ENCODE measurements around the gene NPM3.
"Not testable (repeated sequence)": the region's sequence is repeated elsewhere in the genome, so short reads cannot be mapped to it uniquely, and the experiment has no call there.

The NPM3 gene

DNA sequence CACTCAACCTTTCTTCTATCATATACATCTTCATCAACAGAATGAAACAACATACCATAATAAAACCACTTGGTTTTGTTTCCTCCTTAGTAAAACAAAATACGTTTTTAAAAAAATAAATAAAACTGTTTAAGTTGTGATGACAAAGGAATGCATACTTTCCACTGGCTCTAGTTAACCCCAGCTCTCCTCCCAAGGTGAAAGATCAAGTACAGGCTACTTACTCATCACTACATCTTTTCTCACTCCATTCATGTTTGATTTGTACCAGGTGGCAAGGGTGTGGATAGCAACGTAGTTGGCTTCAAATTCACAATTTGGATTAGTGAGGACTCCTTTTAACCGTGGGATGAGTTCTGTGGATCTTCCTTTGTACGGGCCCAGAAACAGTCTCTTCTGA lies 20.3 kb upstream of the NPM3 start:
- no peak for DNase-seq

DNA sequence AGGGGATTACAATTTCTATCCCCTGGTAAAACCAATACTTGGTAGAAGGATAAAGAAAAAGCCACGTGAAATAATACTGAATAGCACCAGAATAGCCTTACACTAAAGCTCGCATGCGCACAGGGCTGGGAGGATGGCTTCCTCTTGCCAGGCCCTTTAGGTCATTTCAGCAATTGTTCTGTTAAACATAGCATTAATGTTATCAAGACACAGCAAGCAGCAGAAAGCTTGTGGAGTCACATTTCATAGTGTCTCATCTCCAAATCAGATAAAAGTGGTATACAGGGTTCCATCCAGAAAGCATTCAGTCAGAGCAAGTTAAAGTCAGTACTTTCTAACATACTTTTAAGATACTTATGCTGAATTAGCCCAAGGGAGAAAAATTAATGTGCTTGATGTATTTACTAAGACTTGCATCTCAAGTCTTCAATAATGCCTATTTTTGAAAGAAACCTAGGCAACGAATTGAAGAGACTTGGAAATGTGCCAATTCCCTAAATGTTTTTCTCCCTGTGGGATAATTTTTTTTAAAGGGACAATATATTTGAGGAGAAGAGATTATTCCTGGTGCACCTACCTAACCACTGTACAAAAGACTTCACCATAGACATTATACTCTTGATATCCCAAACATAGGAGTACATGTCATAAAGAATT lies 14.3 kb upstream of the NPM3 start:
- no peak for DNase-seq

DNA sequence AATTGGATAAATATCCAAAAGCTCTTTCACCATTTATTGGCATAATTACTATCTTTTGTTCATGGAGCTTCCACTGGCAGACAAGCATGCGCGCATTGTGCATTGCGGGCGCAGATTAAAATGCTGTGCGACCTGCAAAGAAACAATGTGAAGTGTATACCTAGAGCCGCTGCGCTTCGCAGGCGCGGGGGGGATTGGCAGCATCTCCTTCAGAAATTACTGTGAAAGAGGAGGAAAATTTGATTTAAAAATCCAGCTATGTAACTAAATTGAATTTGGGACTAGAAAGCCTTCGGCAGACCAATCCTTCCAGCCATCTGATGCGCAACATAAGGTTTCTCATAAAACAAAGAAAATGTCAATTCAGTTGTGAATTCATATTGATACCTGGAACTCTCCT lies 10.3 kb upstream of the NPM3 start:
- DNase-seq, result no peak

DNA sequence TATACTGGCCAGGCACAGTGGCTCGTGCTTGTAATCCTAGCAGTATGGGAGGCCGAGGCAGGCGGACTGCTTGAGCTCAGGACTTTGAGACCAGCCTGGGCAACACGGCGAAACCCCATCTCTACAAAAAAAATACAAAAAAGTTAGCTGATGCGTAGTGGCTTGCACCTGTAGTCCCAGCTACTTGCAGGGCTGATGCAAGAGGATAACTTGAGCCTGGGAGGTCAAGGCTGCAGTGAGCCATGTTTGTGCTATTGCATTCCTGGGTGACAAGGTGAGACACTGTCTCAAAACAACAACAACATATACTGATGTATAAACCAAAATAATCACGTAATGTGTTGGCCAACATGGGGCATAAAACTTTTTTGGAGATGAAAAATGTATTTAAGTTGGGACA lies 6.4 kb upstream of the NPM3 start:
- no peak for DNase-seq

DNA sequence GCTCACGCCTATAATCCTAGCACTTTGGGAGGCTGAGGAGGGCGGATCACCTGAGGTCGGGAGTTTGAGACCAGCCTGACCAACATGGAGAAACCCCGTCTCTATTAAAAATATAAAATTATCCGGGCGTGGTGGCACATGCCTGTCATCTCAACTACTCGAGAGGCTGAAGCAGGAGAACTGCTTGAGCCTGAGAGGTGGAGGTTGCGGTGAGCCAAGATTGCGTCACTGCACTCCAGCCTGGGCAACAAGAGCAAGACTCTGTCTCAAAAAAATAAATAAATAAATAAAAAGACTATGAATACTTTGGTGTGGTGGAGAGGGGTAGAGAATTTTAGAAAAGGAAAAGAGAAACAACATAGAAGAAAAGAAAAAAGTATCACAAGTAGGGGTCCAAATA lies 6.0 kb upstream of the NPM3 start:
- not testable (repeated sequence) for DNase-seq

DNA sequence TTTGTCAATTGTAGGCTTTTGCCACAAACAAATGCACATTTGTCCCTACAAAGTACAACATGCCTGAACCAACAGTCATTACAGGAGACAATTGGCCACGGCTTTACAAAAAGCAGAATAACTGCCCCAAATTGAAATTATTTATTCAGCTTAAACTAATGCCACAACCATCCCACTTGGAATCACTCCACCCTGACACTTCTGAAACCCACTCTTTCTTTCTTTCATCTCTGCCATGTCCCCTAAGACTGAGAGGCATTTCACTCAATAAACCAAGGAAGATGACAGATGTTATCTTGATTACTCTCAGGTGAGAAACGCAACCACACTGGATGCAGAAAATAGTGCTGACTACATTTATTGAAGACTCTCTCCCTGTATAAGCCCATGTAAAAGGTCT lies 2.6 kb upstream of the NPM3 start:
- no peak for DNase-seq

DNA sequence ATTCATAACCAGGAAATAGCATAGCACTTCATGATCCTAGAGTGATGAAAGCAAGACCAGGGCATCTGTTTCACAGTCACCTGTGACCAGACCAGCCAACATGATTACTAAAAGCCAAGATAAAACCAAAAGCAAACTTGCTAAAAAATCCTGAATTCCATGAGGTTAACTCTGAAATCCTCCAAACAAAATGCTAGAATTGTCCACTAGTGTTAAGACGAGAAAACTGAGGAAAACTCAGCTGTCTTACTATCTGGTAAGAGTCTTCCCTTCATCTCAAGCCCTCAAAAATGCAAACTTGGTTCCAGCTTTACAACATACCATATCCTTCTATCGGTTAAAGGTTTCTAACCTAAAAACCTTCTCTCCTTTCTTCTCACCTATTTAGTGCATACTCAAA lies 1.3 kb upstream of the NPM3 start:
- DNase-seq, result no peak

DNA sequence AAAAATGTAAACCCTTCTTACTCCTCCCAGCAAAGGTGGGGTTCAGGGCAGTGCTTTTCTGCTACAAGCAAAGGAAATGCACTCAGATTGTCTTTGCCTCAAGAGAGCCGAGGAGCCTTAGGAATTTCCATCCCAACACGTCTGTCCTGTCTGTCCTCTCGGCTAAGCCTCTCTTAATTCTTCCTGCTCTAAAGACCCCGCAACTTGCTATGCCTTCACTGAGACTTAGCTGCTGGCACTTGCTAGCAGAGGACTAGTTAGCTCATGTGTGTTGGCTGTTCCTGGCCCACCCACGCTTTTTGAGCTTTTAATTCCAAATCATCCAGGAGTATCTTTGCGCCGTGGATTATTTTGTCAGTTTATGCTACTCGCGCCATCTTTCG lies 481 bp upstream of the NPM3 start:
- no peak for DNase-seq

DNA sequence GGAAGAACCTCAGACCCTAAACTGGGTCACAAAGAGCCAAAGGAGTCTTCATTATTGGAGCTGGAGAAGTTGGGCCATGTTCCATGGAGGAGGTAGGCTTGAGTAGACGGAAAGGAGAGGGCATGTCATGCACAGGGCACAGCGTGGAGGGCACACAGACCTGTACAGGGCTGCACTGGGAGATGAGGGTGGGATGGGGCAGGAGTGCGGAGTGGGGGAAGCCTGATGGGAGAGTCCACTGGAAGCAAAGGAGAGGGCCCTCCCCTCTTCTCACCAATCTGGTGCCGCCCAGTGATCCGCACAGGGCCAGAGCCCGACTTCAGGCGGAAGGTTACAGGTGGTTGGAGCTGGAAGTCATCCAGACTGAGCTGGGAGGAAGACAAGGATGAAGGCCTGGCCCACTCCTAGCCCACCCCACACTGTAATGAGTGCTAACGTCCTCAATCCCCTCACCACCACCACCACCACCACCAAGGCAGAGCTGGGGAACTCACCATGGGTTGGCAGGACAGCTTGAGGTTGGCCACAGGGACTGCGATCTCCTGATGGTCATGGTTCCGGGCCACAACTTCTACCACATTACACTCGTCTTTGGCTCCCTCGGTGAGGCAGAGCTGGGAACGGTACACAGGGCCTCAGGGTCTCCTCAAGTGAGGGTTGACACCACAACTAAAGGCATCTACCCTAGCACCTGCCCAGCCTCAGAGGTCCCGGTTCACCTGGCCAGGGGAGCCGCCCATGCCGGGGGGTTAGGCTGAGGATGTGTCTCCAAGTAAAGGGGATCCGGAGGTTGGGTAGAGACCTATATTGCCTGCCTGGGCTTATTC lies 1.0 kb downstream of the NPM3 start:
- no peak for DNase-seq

DNA sequence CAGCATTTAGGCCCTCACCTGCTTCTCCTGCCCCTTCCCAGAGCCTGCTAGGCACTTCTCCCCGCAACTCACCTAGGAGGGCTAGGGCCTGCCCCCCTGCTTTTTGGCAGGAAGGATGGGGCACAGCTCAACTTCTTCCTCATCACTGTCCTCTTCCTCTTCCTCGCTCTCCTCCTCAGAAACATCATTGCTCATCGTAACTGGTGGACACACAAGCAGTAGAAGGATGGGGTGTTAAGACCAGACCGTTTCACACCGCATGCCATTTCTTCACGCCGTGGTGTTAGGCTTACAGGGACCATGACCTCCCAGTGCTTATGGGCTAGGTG lies 1.6 kb downstream of the NPM3 start:
- DNase-seq, result no peak

DNA sequence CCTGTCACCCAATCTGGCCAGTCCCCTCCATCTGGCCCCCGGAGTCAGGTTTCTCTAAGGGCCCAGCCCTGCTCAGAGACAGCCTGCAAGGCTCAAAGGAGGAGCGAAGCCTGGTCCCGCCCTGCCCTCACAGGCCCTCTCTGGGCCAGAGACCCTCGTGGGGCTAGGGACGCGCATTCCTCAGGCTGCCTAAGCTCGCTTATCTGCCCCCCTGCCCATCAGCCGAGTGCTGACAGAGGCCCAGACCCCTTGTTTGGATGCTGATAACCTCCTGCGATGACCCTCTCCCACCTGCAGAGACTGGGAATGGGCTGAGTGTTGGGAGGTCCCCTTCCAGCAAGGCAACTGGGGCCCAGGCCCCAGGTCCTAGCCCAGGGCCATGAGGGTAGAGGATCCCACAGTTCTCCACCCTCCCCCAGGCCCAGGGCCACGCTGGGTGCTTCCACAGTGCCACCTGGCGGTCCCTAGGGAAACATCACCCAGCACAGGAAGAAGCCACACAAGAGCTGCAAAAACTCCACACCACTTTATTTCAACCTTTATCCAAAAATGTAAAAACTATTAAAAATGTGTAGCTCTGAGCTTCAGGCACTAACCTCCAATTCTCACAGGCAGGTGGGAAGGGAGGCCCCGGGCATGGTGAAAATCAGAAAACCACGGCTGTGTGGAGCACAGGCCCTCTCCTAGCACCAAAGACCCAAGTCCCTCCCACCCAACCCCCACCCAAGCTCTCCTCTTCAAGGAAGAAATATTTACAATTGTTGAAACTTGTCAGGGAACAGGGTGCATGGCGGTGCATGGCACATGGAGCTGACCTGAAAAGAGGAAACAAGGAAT lies 2.2 kb downstream of the NPM3 start:
- DNase-seq, result peak; percentile 64

DNA sequence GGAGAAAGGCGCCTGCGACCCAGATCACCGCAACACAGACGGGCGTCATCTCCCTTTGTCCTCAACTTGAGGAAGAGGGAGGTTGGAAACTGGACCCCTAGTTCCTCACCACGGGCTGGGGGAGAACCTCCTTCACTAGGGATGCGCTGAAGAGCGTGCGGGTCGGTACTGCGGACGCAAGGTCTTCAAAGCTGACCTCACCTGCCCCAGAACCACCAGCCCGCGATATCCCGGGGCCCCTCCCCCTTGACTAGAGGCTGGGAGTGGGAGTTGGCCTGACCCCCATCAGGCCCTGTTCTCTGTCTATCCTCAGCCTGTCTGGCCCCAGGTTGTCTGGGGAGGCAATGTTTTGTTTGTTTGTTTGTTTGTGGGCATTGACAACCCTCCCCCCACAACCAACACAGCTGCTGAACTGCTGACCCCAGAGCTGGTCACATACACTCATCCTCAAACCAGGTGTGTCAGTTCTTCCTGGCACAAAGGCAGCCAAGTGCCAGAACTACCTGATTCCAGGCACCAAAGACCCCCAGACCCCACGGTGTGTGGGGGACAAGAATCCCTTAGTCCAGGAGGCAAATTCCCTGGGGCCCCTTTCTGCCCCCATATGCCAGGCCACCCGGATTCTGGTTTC lies 2.9 kb downstream of the NPM3 start:
- DNase-seq, result no peak

DNA sequence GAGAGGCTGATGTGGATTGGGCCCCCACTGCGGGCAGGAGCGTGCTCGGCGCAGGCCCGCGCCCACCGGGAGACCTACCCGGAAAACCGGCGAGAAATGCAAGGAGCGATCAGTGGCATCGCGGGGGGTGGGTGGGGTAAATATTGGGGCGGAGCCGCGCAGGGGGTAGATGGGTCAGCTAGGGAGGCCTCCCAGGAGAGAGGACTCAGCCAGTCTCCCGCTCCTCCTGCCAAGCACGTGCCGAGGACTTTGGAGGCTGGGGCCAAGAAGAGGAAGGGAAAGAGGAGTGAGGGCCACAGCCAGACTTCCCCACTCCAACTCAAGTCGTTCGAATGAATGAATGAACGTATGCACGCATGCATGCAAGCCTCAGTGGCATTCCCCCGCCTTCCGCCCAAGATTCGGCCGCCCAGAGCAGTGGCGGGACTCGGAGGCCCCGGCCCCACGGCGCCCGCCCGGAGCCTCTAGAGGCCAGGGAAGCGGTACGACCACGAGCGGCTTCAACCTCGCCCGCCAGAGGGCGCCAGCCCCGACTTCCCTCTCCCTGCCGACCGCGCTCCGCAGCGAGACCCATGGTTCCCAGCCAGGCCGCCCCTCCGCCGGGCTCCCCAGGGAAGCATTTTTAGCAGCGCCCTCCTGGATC lies 3.6 kb downstream of the NPM3 start:
- DNase-seq, result peak; percentile 79

DNA sequence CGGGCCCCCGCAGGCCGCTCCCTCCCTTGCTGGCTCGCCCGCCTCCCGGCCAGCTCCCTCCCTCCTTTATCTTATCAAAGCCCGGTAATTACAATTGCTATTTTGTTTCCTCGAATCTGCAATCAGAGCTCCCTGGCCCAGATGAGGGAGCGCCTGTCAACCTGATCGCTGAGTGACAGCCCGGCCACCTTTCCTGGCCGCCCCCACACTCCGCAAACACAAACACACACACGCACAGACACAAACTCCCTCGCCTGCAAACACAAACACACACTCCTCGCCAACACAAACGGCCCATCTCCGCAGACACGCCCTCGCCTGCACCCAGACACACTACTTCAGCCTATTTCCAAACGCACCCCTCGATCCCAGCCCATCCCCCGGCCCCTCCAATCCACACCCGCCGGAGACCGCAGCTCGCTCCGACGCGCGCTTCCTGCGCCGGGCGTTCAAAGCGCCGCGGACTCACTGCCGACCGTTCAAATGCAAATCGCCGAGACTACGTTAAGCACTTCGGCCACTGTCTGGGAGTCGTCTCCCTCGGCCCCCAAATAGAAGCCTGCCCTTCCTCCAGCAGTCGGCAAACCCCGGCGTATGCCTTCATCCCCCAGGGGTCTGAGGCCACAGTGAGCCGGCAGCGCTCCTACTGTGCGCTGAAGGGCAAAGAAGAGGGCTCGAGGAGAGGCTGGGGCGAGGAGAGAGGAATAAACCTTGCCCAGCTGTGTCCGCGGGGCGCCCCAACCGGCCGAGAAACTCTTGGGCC lies 4.3 kb downstream of the NPM3 start:
- DNase-seq, result no peak

DNA sequence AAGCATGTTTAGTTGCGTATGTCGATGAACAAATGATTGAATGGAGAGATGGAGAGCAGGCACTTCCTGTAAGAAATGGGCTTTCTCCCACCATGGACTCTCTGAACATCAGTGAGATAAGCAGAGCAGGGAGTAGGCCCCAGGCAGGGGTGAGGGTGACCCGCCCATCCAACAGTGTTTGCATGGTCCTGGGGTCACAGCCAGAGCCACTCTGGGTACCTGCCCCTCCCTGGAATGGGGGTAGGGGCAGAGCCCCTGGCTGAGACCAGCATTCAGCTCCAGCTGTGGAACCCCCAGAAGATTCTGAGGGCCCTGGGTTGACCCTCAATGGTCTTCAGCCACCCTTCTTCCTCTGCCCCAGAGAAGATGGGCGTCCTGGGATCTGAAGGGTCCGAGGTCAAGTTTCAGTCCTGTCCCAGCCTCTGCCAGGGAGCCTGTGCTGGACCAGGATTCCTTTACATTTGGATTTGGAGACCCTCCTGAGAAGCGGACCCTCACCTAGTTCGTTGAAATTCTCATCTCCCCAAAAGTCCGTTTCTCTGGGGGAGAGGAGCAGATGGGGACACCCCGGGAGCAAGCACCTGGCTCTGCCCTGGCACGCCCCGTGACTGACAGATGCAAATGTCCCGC lies 5.0 kb downstream of the NPM3 start:
- no peak for DNase-seq

DNA sequence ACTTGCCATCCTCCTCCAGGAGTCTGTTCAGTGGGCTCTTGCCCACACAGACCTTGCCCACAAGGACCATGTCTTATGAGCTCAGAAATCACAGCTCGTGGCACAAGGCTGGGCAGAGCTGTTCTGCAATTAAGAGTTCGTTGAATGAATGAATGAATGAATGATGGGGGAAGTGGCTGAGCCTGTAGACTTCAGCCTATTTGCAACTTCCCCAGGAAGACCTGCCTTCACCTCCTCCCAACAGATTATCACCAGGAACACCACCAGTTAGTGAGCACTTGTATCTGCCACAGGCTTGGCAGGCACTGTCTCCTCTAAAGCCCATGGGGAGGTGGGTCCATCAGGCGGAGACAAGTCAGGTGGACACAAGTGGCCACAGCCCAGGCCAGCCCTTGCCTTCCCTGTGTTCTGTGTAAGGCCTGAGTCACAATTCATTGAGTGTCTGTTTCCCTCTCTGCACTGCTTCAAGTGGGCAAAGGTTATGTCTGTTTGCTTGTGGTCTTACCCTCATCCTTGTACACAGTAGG lies 5.6 kb downstream of the NPM3 start:
- no peak for DNase-seq

DNA sequence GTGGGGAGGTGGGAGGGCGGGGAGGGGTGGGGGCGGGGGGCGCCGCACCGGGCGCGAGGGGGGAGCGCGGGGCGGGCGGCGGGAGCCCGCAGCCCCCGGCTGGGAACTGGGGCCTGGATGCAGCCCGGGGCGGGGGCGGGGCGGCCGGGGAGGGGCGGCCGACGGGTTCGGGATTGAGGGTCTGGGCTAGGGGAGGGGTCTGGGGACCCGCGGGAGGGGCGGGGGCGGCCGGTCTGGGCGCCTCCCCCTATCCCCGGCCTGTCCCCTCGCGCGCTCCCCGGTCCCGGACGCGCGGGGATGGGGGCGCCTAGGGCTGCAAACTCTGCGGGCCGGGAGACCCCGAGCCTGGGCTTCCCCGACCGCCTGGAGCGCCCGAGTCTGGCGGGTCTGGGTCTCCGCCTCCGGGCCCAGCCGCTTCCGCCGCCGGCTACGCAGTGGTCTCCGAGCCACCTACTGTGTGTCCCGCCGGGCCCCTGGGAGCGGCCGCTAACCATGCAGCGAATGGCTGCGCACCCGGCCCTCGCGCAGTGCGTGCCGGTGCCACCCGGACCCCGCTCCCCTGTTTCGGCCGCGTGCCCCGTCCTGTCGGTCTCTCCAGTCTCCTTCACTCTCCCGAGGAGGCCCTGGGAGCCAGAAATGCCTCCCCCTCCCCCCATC lies 7.0 kb downstream of the NPM3 start:
- DNase-seq, result no peak

DNA sequence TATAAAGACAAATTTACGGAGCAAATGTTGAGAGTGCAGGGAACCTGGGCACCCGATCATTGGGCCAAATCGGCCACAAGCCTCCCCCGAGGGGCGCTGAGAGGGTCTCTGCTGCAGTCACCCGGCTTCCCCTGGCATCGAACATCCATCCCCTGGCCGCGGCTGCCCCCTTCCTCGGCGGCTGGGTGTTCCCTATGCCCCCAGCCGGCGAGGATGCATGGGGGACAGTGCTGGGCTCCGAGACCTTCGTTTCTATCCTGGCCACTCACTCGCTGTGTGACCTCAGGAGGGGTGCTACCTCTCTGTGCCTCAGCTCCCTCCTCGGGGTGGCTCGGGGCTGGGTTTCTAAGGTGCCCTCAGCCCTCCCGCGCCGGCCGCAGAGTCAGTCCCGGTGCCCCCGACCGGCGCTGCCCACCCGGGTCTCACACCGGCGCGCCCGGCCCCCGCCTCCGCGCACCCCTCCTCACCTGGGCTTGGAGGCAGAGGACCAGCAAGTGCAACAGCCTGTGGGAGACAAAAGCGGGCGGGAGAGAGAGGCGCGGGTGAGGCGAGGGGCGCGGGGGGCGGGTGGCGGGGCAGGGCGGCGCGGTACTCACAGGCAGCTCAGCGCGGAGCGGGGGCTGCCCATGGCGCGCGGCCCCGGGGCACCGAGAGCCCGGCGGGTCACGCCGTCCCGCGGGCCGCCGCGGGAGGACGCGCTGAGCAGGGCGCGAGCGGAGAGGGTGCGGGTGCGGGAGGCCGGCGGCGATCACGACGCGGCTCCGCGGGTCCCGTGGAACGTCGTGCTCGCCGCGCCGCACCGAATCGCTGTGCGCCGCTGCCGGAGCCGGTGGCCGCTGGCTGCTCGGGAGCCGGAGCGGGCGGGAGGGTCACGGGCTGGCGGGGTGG lies 7.7 kb downstream of the NPM3 start, which contains the start of gene FGF8:
Gene FGF8 (minus strand): TSS at position 842 of the 888 bp plus-strand sequence. CDS start 214 bp downstream, at position 628.
- no peak for DNase-seq

DNA sequence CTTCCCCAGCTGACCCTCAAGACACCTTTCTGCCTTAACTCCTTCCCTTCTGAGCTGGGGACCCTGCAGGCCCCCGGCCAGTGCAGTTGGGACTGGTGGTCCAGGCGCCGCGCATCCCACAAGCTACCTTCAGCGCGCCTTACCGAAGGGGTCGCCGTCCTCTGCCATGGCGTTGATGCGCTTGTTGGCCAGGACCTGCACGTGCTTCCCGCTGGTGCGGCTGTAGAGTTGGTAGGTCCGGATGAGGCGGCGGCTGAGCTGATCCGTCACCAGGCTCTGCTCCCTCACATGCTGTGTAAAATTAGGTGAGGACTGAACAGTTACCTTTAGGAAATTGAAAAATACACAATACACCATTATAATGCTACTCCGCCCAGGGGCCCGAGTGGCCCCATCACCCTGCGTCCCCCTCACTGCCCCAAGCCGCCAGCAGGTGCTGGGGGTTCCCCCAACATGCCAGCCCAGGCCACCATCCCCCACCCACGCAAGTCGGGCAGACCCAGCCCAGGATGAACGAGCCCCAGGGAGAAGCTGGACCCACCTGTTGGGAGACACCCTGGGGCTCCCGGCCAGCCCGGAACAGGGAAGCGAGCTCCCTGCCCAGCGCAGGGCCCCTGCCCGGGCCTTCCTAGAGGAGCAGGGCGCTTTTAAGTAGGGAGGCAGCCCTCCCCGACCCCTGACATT lies 8.5 kb downstream of the NPM3 start:
- DNase-seq, result no peak
